Left colon (tissue), 2 donors: ENCODE measurements around the gene NOX5. TPM values are rescaled to one million over a fixed set of nuclear protein-coding genes. Genes with fewer than 3 reads are reported as not detected.
"Not testable (repeated sequence)": the region's sequence is repeated elsewhere in the genome, so short reads cannot be mapped to it uniquely, and the experiment has no call there.

ENCODE experiments used
- ATAC-seq: fragments of 200-7000 bp; cut with Tn5 transposase; one replicate; pipeline ENCODE4 v1.9.1; 2020; ENCODE audit warnings: mild to moderate bottlenecking, moderate library complexity
- DNase-seq, 2 donors: peaks; one replicate each; pipeline ENCODE4 v3.0.0-alpha.2; 2020
- intact Hi-C, 2 donors: fragments of 100-400 bp; cut with DNase I in 1 of 2; cut with micrococcal nuclease in 1 of 2; formaldehyde crosslinking; loops; one replicate each; pipeline versions ENCODE4 v1.11.2 to v1.14.0; 2022; cut with DNase I, micrococcal nuclease
- long read RNA-seq: library from polyadenylated mRNA; unstranded; transcript quantifications from one replicate; pipeline ENCODE4 v2.0.0, GENCODE V29; 2021
- total RNA-seq, 2 donors: library from RNA; stranded (reverse); fragmentation: NEBNext Ultra II Directional; extraction: Animal tissue kit (Norgen Biotek cat#: 25700); gene quantifications; one replicate each; pipeline ENCODE4 v1.2.1, GENCODE V29; 2021
- donor health status: DM: no; HTN: no; CAD: no.
- donor health status: DM: yes; HTN: yes; CAD: no.

The NOX5 gene, protein sequence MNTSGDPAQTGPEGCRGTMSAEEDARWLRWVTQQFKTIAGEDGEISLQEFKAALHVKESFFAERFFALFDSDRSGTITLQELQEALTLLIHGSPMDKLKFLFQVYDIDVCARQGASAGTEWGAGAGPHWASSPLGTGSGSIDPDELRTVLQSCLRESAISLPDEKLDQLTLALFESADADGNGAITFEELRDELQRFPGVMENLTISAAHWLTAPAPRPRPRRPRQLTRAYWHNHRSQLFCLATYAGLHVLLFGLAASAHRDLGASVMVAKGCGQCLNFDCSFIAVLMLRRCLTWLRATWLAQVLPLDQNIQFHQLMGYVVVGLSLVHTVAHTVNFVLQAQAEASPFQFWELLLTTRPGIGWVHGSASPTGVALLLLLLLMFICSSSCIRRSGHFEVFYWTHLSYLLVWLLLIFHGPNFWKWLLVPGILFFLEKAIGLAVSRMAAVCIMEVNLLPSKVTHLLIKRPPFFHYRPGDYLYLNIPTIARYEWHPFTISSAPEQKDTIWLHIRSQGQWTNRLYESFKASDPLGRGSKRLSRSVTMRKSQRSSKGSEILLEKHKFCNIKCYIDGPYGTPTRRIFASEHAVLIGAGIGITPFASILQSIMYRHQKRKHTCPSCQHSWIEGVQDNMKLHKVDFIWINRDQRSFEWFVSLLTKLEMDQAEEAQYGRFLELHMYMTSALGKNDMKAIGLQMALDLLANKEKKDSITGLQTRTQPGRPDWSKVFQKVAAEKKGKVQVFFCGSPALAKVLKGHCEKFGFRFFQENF
- under 1 TPM; 0.11 to 0.12 TPM for total RNA-seq
- long read RNA-seq = 0 reads

DNA sequence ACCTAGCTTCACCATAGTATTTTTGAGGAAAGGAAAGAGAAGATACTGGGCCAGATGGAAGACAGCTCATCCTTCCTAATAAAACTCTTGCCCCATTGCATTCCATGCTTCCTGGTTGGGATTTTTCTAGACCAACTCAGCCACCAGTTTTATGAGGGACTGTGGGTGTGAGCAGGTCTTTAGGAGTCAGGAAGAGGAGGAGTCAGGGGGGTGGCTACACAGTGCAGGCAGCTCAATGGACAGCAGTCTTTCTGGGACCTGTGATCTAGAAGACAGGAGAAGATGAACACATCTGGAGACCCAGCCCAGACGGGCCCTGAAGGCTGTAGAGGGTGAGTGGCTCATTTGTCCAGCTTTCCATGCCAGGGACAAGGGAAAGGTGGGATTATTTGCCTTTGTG lies at the start of gene NOX5:
TSS of gene NOX5 (plus strand) at position 242 of the 400 bp plus-strand sequence. CDS start at position 283, 41 bp downstream.
- intact Hi-C loops = no loop called here
- DNase-seq (peak in 1 of 2 donors; percentile 9), ATAC-seq (peak; percentile 89)

GRCh38 chr15:68966996-68967395 lies 47.5 kb upstream of the NOX5 start:
- ATAC-seq (peak; percentile 89), DNase-seq (no peak)
- intact Hi-C loops = no loop called here

DNA sequence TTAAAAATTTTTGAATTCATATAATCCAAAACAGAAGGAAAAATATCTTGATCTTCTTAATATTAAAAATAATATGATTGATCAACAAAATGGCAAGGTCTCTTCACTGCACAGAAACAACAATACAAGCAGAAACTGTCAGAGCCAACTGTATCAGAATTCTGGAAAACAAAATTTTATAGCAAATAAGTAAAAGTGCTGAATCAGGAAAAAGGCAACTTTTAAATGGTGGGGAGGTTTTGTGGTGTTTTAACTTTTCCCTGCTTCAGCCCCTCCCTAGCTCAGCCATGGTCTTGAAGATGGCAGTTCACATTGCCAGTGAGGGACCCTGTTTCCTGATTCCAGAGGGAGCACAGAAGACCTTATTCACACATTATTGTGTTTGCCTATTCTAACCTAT lies 46.5 kb upstream of the NOX5 start:
- ATAC-seq (no peak), DNase-seq (no peak)
- intact Hi-C loops = no loop called here

DNA sequence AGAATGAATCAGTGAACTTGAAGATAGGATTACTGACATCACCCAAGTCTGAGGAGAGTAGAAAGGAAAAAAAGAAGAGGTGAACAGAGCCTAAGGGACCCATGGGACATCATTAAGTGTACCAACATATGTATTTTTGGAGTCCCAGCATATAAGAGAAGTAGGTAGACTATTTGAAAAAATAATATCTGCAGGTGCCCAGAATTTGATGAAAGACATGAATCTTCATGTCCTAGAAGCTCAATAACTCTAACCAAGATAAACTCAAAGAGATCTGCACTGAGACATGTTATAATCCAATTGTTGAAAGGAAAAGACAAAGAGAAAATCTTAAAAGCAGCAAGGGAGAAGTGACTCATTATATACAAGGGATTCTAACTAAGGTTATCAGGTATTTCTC lies 45.2 kb upstream of the NOX5 start:
- ATAC-seq (no peak), DNase-seq (no peak)
- intact Hi-C loops = no loop called here

DNA sequence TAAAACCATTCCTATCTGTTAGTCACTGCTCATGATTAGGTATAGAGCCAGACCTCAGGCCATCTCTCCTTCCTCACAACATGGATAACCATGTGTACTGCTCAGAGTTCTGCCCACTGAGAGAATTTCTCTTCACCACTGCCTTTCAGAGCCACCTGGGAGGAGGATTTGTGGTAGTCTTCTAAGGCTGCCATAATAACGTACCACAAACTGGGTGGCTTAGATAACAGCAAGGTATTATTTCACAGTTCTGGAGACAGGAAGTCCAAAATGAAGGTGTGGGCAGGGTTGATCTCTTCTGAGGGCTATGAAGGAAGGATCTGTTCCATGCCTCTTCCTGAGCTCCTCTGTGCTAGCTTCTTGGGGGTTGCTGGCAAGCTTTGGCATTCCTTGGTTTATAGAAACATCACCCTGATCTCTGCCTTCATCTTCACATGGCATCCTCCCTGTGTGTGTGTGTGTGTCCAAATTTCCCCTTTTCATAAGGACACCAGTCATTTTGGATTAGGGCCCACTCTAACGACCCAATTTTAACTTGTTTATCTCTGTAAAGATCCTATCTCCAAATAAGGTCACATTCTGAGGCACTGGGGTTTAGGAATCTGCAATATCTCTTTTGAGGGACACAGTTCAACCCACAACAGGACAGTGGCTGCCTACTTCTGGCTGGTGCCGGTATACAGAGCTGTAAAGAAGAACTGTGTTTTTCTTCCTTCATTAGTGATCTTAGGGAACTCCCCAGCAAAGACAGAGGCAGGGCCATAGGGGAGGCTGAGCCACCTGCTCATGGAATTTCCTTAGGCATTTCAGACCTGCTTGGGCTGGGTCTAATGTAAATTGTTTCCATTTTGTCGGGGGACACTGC lies 42.1 kb upstream of the NOX5 start:
- intact Hi-C loops = no loop called here
- no peak for DNase-seq
- no peak for ATAC-seq

- DNase-seq, intact Hi-C loops, ATAC-seq: not testable (repeated sequence)
Measured at GRCh38 chr15:68975651-68976160, 38.8 kb upstream of the NOX5 start.

DNA sequence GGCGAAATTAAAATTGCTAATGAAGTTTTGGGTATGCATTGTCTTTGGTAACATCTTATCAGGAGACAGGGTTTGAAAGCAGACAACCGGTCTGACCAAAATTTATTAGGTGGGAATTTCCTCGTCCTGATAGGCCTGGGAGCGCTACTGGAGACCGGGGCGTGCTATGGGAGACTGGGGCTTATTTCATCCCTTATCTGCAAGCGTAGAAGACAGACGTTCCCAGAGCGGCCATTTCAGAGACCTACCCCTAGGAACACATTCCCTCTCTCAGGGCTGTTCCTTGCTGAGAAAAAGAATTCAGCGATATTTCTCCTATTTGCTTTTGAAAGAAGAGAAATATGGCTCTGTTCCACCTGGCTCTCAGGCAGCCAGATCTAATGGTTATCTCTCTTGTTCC lies 37.1 kb upstream of the NOX5 start:
- ATAC-seq, intact Hi-C loops, DNase-seq: not testable (repeated sequence)

DNA sequence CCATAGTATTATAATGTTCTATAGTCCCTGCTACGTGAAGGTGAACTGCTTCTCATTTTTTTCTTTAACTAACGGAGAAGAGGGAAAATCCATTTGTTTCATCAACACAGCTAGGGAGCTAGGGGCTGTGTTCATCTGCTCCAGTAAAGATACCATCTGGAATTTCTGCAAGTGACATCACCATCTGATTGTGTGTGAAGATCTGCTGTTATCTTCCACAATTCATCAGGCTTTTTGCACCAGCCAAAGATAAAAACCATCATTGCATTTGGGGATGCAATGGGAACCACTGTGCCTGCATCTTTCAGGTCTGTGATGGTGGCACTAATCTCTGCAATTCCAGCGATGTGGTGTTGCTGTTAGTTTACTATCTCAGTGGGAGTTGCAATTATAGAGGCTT lies 35.5 kb upstream of the NOX5 start:
- intact Hi-C loops = no loop called here
- DNase-seq (no peak), ATAC-seq (no peak)

- ATAC-seq (no peak), DNase-seq (no peak)
- intact Hi-C loops = no loop called here
Measured at GRCh38 chr15:68979816-68980215, 34.7 kb upstream of the NOX5 start.

GRCh38 chr15:68980786-68981185 lies 33.7 kb upstream of the NOX5 start:
- intact Hi-C loops = no loop called here
- no peak for DNase-seq
- ATAC-seq = no peak

- DNase-seq (no peak), ATAC-seq (no peak)
- intact Hi-C loops = no loop called here
Measured at GRCh38 chr15:68981941-68982340, 32.6 kb upstream of the NOX5 start.

DNA sequence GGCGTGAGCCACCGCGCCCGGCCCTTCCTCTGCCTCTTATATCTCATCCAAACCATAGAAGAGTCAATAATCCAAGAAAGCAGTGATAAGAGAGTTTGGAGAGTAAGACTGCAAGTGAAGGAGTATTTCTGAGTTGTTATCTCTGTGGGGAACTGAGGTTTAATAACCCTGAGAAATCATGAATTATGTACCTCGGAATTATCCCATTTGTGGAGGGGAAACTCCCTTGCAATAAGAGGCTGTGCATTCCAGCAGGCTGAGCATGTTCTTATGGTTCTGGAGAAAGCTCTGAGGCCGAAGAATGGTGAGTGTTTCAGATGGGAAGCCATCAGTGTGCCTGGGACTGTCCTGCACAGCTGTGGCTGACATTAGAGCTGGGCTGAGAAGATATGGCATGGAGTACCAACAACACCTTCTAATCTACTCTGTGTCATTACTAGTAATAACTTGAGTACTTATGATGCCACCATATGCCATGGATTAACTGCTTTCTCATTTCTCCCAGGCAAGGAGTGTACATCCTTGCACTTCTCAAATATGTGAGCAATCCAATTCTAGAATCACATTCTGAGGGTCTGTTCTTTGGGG lies 31.4 kb upstream of the NOX5 start:
- DNase-seq (no peak), ATAC-seq (no peak)
- intact Hi-C loops = no loop called here

DNA sequence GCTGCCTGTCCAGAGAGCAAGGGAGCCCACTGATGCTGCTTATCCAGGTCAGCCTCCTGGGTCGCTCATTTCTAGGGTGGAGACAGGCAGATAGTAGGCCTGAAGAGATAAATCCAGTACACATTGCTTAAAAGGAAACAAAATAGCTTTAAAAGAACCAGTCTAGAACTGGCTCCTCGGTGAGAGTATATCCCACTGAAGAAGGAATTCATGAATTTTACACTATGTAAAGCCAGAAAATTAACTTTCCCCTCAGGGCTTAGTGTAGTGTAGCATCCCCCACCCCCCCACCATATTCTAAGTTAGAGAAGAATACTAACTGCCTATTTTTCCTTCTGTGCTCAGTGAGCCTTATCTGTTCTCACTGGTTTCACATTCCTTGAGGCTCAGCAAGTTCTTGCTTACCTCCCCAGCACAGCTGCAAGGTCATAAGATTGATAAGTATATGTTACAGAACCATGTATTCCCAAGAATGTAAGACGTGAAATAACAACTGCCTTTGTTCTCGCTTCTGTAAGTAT lies 30.5 kb upstream of the NOX5 start:
- intact Hi-C loops = no loop called here
- ATAC-seq = no peak
- DNase-seq = no peak

GRCh38 chr15:68984586-68984985 lies 29.9 kb upstream of the NOX5 start:
- ATAC-seq = no peak
- intact Hi-C loops = no loop called here
- DNase-seq = no peak

DNA sequence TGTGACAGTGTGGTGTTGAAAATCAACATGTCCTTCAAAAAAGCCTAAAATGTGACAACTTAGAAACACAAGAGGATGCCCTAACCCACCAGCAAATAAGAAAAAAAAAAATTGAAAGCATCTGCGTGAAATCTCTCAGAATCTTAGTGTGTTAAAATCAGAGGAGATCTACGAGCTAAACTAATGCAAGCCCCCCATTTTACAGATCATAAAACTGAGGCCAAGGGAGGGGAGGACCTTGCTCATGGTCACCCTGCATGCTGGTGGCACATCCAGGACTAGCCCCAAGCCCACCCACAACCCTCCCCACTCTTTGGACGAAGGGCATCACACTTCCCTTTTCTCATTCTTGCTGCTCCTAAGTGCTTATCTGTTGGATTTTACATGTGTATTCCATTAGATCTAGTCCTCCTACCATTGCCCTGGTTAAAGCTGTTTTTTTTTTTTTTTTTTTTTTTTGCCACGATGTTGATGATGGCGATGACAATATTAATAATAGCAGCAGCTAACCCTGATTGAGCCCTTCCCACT lies 29.1 kb upstream of the NOX5 start:
- intact Hi-C loops = no loop called here
- ATAC-seq = no peak
- no peak for DNase-seq

GRCh38 chr15:68986322-68986721 lies 28.2 kb upstream of the NOX5 start:
- DNase-seq = no peak
- intact Hi-C loops = no loop called here
- no peak for ATAC-seq

GRCh38 chr15:68987120-68987519 lies 27.4 kb upstream of the NOX5 start:
- ATAC-seq (no peak), DNase-seq (no peak)
- intact Hi-C loops = no loop called here

- intact Hi-C loops = no loop called here
- ATAC-seq (no peak), DNase-seq (no peak)
Measured at GRCh38 chr15:68987676-68988075, 26.8 kb upstream of the NOX5 start.
